Smooth muscle cell of trachea (primary cell): Measurements from ENCODE around the gene CFAP97D2. TPM values are rescaled to one million over a fixed set of nuclear protein-coding genes. Genes with fewer than 3 reads are reported as not detected.

Experiments used
- total RNA-seq: library from RNA; depleted of rRNA; stranded (reverse); fragments of >200 nt; gene quantifications from 2 replicates; pipeline ENCODE4 v1.2.1, GENCODE V29; 2014

The CFAP97D2 gene
- not detected in 2 replicates for total RNA-seq

DNA sequence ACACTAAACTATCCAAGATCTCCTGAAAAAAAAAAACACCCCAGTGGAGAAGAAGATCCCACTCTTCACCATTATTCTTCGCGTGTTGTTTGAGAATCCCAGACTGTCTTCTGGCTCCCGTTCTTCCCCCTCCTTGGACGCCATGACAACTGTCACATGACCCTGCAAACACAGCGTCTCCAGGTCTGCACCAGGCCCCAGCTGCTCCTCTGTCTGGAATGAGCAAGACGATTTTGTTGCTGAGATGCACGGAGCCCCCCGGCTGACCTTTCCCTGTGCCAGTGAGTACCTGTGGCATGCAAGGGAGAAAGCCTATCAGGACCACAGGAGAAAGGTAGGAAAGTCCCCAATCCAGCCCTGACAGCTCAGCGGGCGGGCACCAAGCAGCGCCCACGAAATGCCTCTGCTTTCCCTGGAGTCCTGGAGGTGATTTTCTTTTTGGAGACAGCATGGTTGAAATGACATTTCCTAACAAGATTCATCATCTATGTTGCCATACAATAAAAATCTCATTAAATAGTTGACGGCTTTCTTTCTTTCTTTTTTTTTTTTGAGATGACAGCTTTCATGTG, at the start of gene CFAP97D2:
CFAP97D2 (plus strand) TSS at position 171 of the 572 bp plus-strand sequence; CDS start at position 245, 74 bp downstream.

GRCh38 chr13:114132419-114133121, 46.5 kb upstream of the CFAP97D2 start, which contains the start of gene RASA3:
TSS of gene RASA3 (minus strand) at chr13:114132623. CDS start at chr13:114132489, 134 bp downstream.

GRCh38 chr13:114234645-114235421, 55.8 kb downstream of the CFAP97D2 start, which contains the start of gene CDC16:
TSS of gene CDC16 (plus strand) at chr13:114234897. CDS start at chr13:114235085, 188 bp downstream.

Other genes with a start within 250 kb of the CFAP97D2 start
- gene C13orf46, start 205.2 kb upstream of the CFAP97D2 start, total RNA-seq, result 0.50 and 0.58 TPM in 2 replicates
- 28.9 and 33.2 TPM in 2 replicates for gene RASA3, start 46.6 kb upstream of the CFAP97D2 start, total RNA-seq
- 48.5 and 80.6 TPM in 2 replicates for gene CDC16, start 55.6 kb downstream of the CFAP97D2 start, total RNA-seq
- 19.4 and 28.5 TPM in 2 replicates for gene UPF3A, start 102.3 kb downstream of the CFAP97D2 start, total RNA-seq
- gene CHAMP1, start 135.2 kb downstream of the CFAP97D2 start, total RNA-seq, result 13.9 and 20.2 TPM in 2 replicates